ENCODE measurements around the gene DUSP11.

- no peak for TF ChIP-seq POLR2AphosphoS5 (IDR thresholded peaks at IDR 0.05)
- TF ChIP-seq POLR2A (IDR thresholded peaks at IDR 0.05) = no peak
- no peak for TF ChIP-seq CTCF (IDR thresholded peaks at IDR 0.05)
These were observed 38.4 kb upstream of the DUSP11 start for GRCh38 chr2:73818296-73818695.
